GM08714 (cell line): ENCODE measurements around the gene CNOT8.
"Not testable (repeated sequence)": the region's sequence is repeated elsewhere in the genome, so short reads cannot be mapped to it uniquely, and the experiment has no call there.

Experiments
- H3K4me3 ChIP-seq: fragments of 200-500 bp; sonication (Bioruptor generic); 2 replicates; pipeline ENCODE4 v1.5.1; 2014; ENCODE audit warnings: mild to moderate bottlenecking, low read length, inconsistent platforms
- ZNF274 ChIP-seq: IDR thresholded peaks from 2 replicates; pipeline ENCODE4 v1.6.1; 2012; ENCODE audit warnings: mild to moderate bottlenecking, low read depth, low read length

The CNOT8 gene

GRCh38 chr5:154858297-154858971 is at the start of gene CNOT8:
CNOT8 (plus strand) TSS chr5:154858627; CDS start chr5:154863279, 4,652 bp downstream.
- peak within 1 kb of the TSS; percentile 93 for H3K4me3 ChIP-seq

GRCh38 chr5:154811239-154811638 is 47.2 kb upstream of the CNOT8 start:
- no peak for TF ChIP-seq ZNF274
- H3K4me3 ChIP-seq = no peak overlapping the region

More at GRCh38 chr5:154858297-154858971, at the start of gene CNOT8:
- TF ChIP-seq ZNF274 = no peak

GRCh38 chr5:154811653-154812465 is 46.6 kb upstream of the CNOT8 start:
- TF ChIP-seq ZNF274 = no peak
- no peak overlapping the region for H3K4me3 ChIP-seq

- no peak for TF ChIP-seq ZNF274
- H3K4me3 ChIP-seq = no peak overlapping the region
Measured at GRCh38 chr5:154813158-154813557, 45.3 kb upstream of the CNOT8 start.

GRCh38 chr5:154813736-154814135 is 44.7 kb upstream of the CNOT8 start:
- H3K4me3 ChIP-seq = no peak overlapping the region
- TF ChIP-seq ZNF274 = no peak

GRCh38 chr5:154815025-154815424 is 43.4 kb upstream of the CNOT8 start:
- no peak for TF ChIP-seq ZNF274
- H3K4me3 ChIP-seq = no peak overlapping the region

- TF ChIP-seq ZNF274 = no peak
- no peak overlapping the region for H3K4me3 ChIP-seq
Measured at GRCh38 chr5:154815684-154816247, 42.7 kb upstream of the CNOT8 start.

- no peak for TF ChIP-seq ZNF274
Measured at GRCh38 chr5:154816891-154817492, 41.4 kb upstream of the CNOT8 start.

GRCh38 chr5:154817815-154818214 is 40.6 kb upstream of the CNOT8 start:
- H3K4me3 ChIP-seq = no peak overlapping the region
- TF ChIP-seq ZNF274 = no peak

More at GRCh38 chr5:154816891-154817492, 41.4 kb upstream of the CNOT8 start:
- no peak overlapping the region for H3K4me3 ChIP-seq

GRCh38 chr5:154818471-154819116 is 39.8 kb upstream of the CNOT8 start:
- no peak for TF ChIP-seq ZNF274

GRCh38 chr5:154819546-154819945 is 38.9 kb upstream of the CNOT8 start:
- no peak overlapping the region for H3K4me3 ChIP-seq
- TF ChIP-seq ZNF274 = no peak

More at GRCh38 chr5:154818471-154819116, 39.8 kb upstream of the CNOT8 start:
- H3K4me3 ChIP-seq = no peak overlapping the region

GRCh38 chr5:154820383-154820782 is 38.0 kb upstream of the CNOT8 start:
- no peak for TF ChIP-seq ZNF274

GRCh38 chr5:154822896-154823295 is 35.5 kb upstream of the CNOT8 start:
- H3K4me3 ChIP-seq = not testable (repeated sequence)

More at GRCh38 chr5:154820383-154820782, 38.0 kb upstream of the CNOT8 start:
- no peak overlapping the region for H3K4me3 ChIP-seq

GRCh38 chr5:154823605-154824004 is 34.8 kb upstream of the CNOT8 start:
- no peak overlapping the region for H3K4me3 ChIP-seq
- no peak for TF ChIP-seq ZNF274
